ENCODE data around the gene PLEKHG7.

Gene PLEKHG7

DNA sequence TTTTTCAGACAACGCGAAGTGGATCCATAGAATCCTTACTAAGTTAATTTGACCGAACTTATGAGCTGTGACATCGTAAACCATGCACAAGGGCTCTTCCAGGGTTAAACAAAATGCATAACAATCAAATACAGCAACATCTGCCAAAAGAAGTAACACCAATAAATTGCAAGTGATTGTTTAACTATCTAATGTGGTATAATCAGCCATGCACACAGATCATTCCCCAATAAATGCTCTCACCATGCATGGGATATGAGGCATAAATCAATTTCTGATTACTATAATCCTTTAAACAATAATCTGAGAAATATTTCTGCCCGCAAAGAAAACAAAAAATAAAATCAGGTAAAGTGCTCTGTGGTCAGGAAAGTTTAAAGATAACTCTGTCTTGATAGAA lies 7.7 kb upstream of the PLEKHG7 start:
- no peak overlapping the region for H3K27ac ChIP-seq
- TF ChIP-seq ZFX (IDR thresholded peaks at IDR 0.05), result no peak
- TF ChIP-seq, protein P1, sequence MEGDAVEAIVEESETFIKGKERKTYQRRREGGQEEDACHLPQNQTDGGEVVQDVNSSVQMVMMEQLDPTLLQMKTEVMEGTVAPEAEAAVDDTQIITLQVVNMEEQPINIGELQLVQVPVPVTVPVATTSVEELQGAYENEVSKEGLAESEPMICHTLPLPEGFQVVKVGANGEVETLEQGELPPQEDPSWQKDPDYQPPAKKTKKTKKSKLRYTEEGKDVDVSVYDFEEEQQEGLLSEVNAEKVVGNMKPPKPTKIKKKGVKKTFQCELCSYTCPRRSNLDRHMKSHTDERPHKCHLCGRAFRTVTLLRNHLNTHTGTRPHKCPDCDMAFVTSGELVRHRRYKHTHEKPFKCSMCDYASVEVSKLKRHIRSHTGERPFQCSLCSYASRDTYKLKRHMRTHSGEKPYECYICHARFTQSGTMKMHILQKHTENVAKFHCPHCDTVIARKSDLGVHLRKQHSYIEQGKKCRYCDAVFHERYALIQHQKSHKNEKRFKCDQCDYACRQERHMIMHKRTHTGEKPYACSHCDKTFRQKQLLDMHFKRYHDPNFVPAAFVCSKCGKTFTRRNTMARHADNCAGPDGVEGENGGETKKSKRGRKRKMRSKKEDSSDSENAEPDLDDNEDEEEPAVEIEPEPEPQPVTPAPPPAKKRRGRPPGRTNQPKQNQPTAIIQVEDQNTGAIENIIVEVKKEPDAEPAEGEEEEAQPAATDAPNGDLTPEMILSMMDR (conservative IDR thresholded peaks at IDR 0.05), result no peak

DNA sequence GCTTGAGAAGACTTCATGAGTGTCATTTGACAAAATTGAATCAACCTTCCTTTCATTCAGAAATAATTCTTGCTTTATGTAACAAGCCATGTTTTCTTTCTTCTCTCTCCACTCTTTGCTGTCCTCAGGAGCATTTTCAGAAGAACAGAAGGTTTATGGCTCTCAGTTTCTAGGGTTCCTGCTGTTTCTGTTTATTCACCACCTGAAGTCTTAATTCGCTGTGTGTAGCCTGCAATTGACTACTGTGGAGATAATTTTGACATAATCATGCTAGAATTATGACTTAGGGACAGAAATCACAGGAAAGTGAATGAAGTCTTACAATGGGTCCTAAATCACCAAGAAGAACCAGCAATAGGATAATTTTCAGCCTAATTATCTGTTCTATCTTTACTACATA lies 7.2 kb upstream of the PLEKHG7 start:
- TF ChIP-seq, protein P1 (conservative IDR thresholded peaks at IDR 0.05), result no peak
- TF ChIP-seq ZFX (IDR thresholded peaks at IDR 0.05), result no peak
- H3K27ac ChIP-seq, result no peak overlapping the region

DNA sequence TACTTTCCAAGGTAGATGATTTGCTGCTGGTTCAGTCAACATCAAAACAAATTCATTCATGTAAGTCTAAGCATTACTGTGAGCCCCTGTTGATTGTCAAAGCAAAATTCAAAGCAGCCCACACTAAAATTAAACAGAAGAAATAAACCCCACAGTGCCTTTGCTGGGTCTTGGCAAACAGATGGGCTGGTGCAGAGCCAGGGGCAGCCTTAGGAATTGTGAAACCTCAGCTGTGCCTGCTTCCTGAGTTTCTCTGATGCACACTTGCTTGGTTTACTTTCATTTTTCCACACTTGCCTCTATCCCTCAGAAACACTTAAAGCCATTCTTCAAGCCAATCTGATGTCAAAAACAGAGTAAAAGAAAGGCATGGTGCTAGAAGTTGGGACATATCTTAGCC lies 6.6 kb upstream of the PLEKHG7 start:
- TF ChIP-seq ZFX (IDR thresholded peaks at IDR 0.05), result no peak
- TF ChIP-seq, protein P1 (conservative IDR thresholded peaks at IDR 0.05), result no peak

DNA sequence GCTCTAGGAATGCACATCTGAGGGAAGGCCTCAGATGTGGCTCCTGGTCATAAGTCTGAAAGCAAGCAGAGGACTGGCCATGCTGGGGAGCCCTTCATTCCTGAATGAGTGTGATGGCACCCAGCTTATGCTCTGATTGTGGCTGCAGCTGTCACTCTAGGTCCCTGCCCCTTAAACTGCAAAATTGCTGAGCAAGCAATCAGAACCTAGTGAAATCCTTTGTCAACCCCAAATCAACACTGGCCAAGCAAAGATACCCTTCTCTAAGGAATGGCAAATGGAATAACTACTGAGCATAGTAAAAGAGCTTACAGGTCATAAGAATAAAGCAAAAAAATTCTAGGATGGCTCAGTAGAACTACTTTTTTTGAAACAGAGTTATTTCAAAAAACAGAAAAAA lies 4.3 kb upstream of the PLEKHG7 start:
- no peak overlapping the region for H3K27ac ChIP-seq

More for the DNA sequence above, 6.6 kb upstream of the PLEKHG7 start:
- H3K27ac ChIP-seq, result no peak overlapping the region

DNA sequence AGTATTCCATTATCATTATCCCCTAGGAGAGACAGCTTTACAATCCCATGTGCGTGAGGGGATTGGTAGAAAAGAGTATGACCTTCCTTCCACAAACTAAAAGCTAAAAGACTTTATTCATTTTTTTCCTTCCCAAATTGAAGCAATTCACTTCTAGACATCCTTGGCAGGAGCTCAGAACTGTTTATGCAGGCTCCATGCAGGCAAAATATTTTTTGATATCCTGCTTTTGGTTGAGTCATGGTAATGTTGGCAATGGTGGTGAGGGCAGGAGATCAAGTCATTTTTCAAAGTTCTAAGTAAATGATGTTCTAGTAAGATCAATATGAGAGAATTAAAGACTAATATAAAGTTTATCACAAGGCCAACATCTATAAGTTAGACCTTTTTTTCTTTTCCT lies 1.3 kb upstream of the PLEKHG7 start:
- H3K27ac ChIP-seq, result no peak overlapping the region
- no peak for TF ChIP-seq ZFX (IDR thresholded peaks at IDR 0.05)
- TF ChIP-seq, protein P1 (conservative IDR thresholded peaks at IDR 0.05), result no peak

More for the DNA sequence above, 4.3 kb upstream of the PLEKHG7 start:
- TF ChIP-seq, protein P1 (conservative IDR thresholded peaks at IDR 0.05), result no peak
- TF ChIP-seq ZFX (IDR thresholded peaks at IDR 0.05), result no peak

DNA sequence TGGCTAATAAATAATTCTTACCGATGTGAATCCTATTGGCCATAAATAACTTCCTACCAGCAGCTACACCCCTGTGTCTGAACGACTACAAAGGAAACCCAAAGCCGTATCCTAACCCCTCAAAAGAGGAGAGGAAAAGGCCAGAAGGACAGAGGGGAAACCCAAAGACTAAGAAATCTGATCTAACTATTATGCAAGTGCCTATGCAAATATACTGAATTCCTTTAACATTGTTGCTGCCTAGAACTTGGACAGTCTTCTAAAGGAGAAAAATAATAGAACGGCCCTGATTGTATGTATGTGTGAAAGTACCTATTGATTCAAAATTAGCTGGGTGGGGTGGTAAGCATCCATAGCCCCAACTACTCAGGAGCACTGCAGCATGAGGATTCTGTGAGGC lies 997 bp downstream of the PLEKHG7 start:
- H3K27ac ChIP-seq, result no peak overlapping the region
- TF ChIP-seq ZFX (IDR thresholded peaks at IDR 0.05), result no peak
- TF ChIP-seq, protein P1 (conservative IDR thresholded peaks at IDR 0.05), result no peak

DNA sequence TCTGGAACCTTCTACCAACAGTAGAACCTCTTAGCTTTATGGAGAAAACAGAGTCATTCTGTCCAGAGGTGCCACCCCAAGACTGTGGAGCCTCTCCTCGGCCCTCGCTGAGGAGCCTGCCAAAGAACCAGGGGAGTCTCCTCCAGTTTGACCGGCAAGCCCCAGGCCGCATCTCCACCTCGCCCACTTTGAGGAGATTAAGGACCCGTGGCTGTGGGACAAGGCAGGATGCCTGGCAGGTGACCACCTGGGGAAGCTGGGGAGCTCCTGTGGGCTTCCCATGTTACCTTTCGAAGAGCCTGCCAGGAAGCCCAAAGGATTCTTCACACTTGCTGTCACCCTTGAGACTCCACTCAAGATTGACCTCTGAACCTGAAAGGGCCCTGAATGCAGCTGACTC lies 3.8 kb downstream of the PLEKHG7 start:
- no peak for TF ChIP-seq ZFX (IDR thresholded peaks at IDR 0.05)
- TF ChIP-seq, protein P1 (conservative IDR thresholded peaks at IDR 0.05), result no peak
- H3K27ac ChIP-seq, result no peak overlapping the region
